Bronchial epithelial cell (primary cell): ENCODE data around the gene NCOA6. TPM values are rescaled to one million over a fixed set of nuclear protein-coding genes. Genes with fewer than 3 reads are reported as not detected.
"Not testable (repeated sequence)": the region's sequence is repeated elsewhere in the genome, so short reads cannot be mapped to it uniquely, and the experiment has no call there.

Experiments
- DNase-seq: peaks from one replicate; pipeline ENCODE4 v3.0.0-alpha.2; 2010; ENCODE audit warnings: low read depth
- FAIRE-seq: peaks from 2 replicates; lab custom pipeline; 2011; peaks lifted over from hg19 to GRCh38; lab: Jason Lieb, UNC
- H3K27me3 ChIP-seq: 2 replicates; pipeline ENCODE4 v1.5.1; 2011; ENCODE audit warnings: low read length; ENCODE audit not compliant: control insufficient read depth, insufficient read depth
- H3K36me3 ChIP-seq: 2 replicates; pipeline ENCODE4 v1.5.1; 2011; ENCODE audit warnings: low read length; ENCODE audit not compliant: control insufficient read depth, insufficient read depth
- H3K4me3 ChIP-seq: 2 replicates; pipeline ENCODE4 v1.5.1; 2011; ENCODE audit warnings: mild to moderate bottlenecking, low read depth, low read length, control low read depth
- CTCF ChIP-seq: IDR thresholded peaks from 2 replicates; pipeline ENCODE4 v1.5.1; 2011; ENCODE audit warnings: mild to moderate bottlenecking, moderate library complexity, low read length, control low read depth, inconsistent platforms; ENCODE audit not compliant: insufficient read depth, severe bottlenecking
- total RNA-seq: library from RNA; depleted of rRNA; stranded (reverse); fragments of >200 nt; gene quantifications from 2 replicates; pipeline ENCODE4 v1.2.1, GENCODE V29; 2014

Gene NCOA6
- total RNA-seq, 1 donor from 2014 or later = 5.5 TPM

- Histone ChIP-seq H3K4me3 (no peak overlapping the region), H3K27me3 (no peaks in the 10 kb centered on the region), H3K36me3 (no peaks in the 10 kb centered on the region)
- TF ChIP-seq CTCF = no peak
- FAIRE-seq (no peak), DNase-seq (no peak)
Measured at GRCh38 chr20:34817072-34817471, 8.4 kb downstream of the NCOA6 start.

- H3K4me3 ChIP-seq = no peak overlapping the region
- FAIRE-seq (no peak), DNase-seq (no peak)
- no peaks in the 10 kb centered on the region for H3K27me3 ChIP-seq
- TF ChIP-seq CTCF = no peak
- no peaks in the 10 kb centered on the region for H3K36me3 ChIP-seq
Measured at GRCh38 chr20:34815636-34816035, 9.8 kb downstream of the NCOA6 start.

GRCh38 chr20:34808583-34808982 is 16.9 kb downstream of the NCOA6 start:
- H3K4me3 ChIP-seq = no peak overlapping the region
- no peaks in the 10 kb centered on the region for H3K27me3 ChIP-seq
- FAIRE-seq (no peak), DNase-seq (no peak)
- H3K36me3 ChIP-seq = no peaks in the 10 kb centered on the region
- TF ChIP-seq CTCF = no peak

GRCh38 chr20:34807944-34808465 is 17.4 kb downstream of the NCOA6 start:
- H3K27me3 ChIP-seq, H3K36me3 ChIP-seq, DNase-seq, FAIRE-seq, H3K4me3 ChIP-seq: not testable (repeated sequence)

- FAIRE-seq (no peak), DNase-seq (no peak)
- Histone ChIP-seq H3K4me3 (no peak overlapping the region), H3K36me3 (no peaks in the 10 kb centered on the region), H3K27me3 (no peaks in the 10 kb centered on the region)
- no peak for TF ChIP-seq CTCF
Measured at GRCh38 chr20:34806255-34806654, 19.2 kb downstream of the NCOA6 start.

GRCh38 chr20:34798871-34799270 is 26.6 kb downstream of the NCOA6 start:
- TF ChIP-seq CTCF = no peak
- Histone ChIP-seq H3K4me3 (no peak overlapping the region), H3K36me3 (no peaks in the 10 kb centered on the region), H3K27me3 (no peaks in the 10 kb centered on the region)
- FAIRE-seq (no peak), DNase-seq (no peak)
